Ovary (tissue), 9 donors: ENCODE data around the gene SLC16A10. TPM values are rescaled to one million over a fixed set of nuclear protein-coding genes. Genes with fewer than 3 reads are reported as not detected.

Source experiments
- DNase-seq, 5 donors: peaks; one replicate each; pipeline ENCODE4 v3.0.0-alpha.2; 2019 to 2020
- H3K27ac ChIP-seq, 2 donors: fragments of 200-600 bp; one replicate each; pipeline versions ENCODE4 v1.5.1 to v1.8.0; 2019 to 2022
- H3K27me3 ChIP-seq: fragments of 200-600 bp; one replicate; pipeline ENCODE4 v1.8.0; 2022
- H3K36me3 ChIP-seq: fragments of 200-600 bp; sonication (generic); one replicate; pipeline ENCODE4 v1.5.1; 2019
- H3K4me1 ChIP-seq: one replicate; pipeline ENCODE4 v1.8.1; 2013; ENCODE audit warnings: mild to moderate bottlenecking, moderate library complexity; ENCODE audit not compliant: insufficient read depth
- H3K4me3 ChIP-seq: fragments of 200-600 bp; sonication (generic); one replicate; pipeline ENCODE4 v1.5.1; 2017
- H3K9me3 ChIP-seq, 2 donors: fragments of 200-600 bp in 1 of 2; sonication (generic) in 1 of 2; one replicate each; pipeline versions ENCODE4 v1.5.1 to v1.8.1; 2013 to 2019; ENCODE audit warnings: mild to moderate bottlenecking in 1 of 2, moderate library complexity in 1 of 2
- EP300 ChIP-seq: sonication (generic); formaldehyde crosslinking; IDR thresholded peaks from one replicate; pipeline ENCODE4 v1.6.1; 2017; ENCODE audit warnings: antibody characterized with exemption
- POLR2A ChIP-seq: fragments of 450-650 bp; IDR thresholded peaks from one replicate; pipeline ENCODE4 v1.6.1; 2017; ENCODE audit warnings: antibody characterized with exemption, mild to moderate bottlenecking, moderate library complexity
- WGBS, 3 donors: extraction: QIAGEN DNeasy Blood & Tissue Kit in 1 of 3; methylation state at CpG; one replicate each; pipeline versions ENCODE4 v1.1.5 to v1.1.7; 2013 to 2017; 5-methylcytosine and 5-hydroxymethylcytosine counted together
- intact Hi-C, 4 donors: fragments of 100-400 bp; cut with DNase I; formaldehyde crosslinking; loops; one replicate each; pipeline versions ENCODE4 v1.11.0 to v1.15.1; 2022 to 2023
- polyA plus RNA-seq, 2 donors: library from polyadenylated mRNA; stranded (reverse); fragments of 200-250 nt in 1 of 2; fragments of 350-450 nt in 1 of 2; fragmentation: Illumina TruSeq in 1 of 2; extraction: RNeasy Lipid Tissue Mini Kit (QIAGEN cat#74804) in 1 of 2; gene quantifications; one replicate each; pipeline ENCODE4 v1.2.3, GENCODE V29; 2013 to 2014
- total RNA-seq, 7 donors: library from RNA; depleted of rRNA in 2 of 7; stranded (reverse); fragments of >200 nt in 2 of 7; fragmentation: NEBNext Ultra II Directional in 3 of 7; extraction: Animal tissue kit (Norgen Biotek cat#: 25700) in 3 of 7; gene quantifications; one replicate each; pipeline versions ENCODE4 v1.1.0 to v1.2.4, GENCODE V29; 2016 to 2023
- TF ChIP-seq, protein P1 (sequence below), 3 donors: fragments of 450-650 bp in 2 of 3; fragments of 200-600 bp in 1 of 3; IDR thresholded peaks; one replicate each; pipeline versions ENCODE4 v1.5.1 to v1.8.0; 2016 to 2022; ENCODE audit warnings: antibody characterized with exemption in 3 of 3, mild to moderate bottlenecking in 1 of 3
- donor health status: DM: no; HTN: no; CAD: no; lungs with moderate emphysema.
- donor health status: DM: no; HTN: no; CAD: no.
- donor health status: Bipolar disorder and iron deficiency.
- donor health status: DM: yes; HTN: yes; CAD: no.
- donor health status: DM: no; HTN: no; CAD: no.
- donor health status: DM: yes; HTN: yes; CAD: no.

The SLC16A10 gene
- total and polyA plus RNA-seq, 9 donors = 0.80 to 10.8 (median 4.0) TPM

DNA sequence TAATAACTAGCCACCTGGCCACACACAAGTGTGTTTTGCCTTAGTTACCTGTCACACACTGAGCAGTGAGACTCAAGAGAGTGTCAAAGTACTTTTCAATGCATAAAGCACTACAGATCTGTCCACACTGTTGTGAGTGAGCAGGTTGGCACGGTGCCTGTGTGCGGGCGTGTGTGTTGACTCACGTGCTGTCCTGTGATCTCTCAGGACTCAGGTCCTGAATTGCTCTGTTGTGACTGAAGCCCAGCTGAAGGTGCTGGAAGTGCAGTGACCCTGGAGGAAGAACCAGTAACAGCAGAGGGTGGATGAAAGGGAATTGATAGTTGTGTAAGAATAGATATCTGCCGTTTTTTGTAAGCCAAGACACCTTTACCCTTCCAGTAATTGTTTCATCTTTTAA is 18.3 kb downstream of the SLC16A10 start:
- Histone ChIP-seq H3K4me1 (no peaks in the 10 kb centered on the region), H3K27me3 (no peaks in the 10 kb centered on the region), H3K27ac (no peak overlapping the region), H3K4me3 (no peak overlapping the region), H3K36me3 (no peaks in the 10 kb centered on the region), H3K9me3 (no peaks in the 10 kb centered on the region)
- TF ChIP-seq, protein P1, sequence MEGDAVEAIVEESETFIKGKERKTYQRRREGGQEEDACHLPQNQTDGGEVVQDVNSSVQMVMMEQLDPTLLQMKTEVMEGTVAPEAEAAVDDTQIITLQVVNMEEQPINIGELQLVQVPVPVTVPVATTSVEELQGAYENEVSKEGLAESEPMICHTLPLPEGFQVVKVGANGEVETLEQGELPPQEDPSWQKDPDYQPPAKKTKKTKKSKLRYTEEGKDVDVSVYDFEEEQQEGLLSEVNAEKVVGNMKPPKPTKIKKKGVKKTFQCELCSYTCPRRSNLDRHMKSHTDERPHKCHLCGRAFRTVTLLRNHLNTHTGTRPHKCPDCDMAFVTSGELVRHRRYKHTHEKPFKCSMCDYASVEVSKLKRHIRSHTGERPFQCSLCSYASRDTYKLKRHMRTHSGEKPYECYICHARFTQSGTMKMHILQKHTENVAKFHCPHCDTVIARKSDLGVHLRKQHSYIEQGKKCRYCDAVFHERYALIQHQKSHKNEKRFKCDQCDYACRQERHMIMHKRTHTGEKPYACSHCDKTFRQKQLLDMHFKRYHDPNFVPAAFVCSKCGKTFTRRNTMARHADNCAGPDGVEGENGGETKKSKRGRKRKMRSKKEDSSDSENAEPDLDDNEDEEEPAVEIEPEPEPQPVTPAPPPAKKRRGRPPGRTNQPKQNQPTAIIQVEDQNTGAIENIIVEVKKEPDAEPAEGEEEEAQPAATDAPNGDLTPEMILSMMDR (IDR thresholded peaks at IDR 0.05) = no peak
- TF ChIP-seq EP300 (no peak), POLR2A (no peak)
- intact Hi-C loops = no loop called here
- DNase-seq = peak; percentile 27 to 61 (median 32)
- WGBS, 3 donors = 8 to 22% (median 15%) methylated on average over 5 of the region's 5 CpGs

DNA sequence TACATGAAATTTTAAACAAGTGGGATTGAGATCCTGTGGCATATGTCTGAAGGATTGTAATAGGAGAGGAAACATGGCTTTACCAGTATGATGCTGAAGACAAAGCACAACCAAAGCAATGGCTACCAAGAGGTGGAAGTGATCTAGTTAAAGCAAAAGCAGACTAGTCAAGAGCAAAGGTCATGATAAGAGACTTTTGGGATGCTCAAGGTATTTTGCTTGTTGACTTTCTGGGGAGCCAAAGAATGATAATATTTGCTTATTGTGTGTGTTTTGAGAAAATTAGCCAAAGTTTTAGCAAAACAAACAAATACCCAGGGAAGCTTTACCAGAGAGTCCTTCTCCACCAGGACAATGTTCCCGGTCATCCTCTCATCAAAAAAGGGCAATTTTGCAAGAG is 20.3 kb downstream of the SLC16A10 start:
- no peaks in the 10 kb centered on the region for H3K9me3 ChIP-seq
- intact Hi-C loops = no loop called here
- no peaks in the 10 kb centered on the region for H3K36me3 ChIP-seq
- no peaks in the 10 kb centered on the region for H3K27me3 ChIP-seq
- TF ChIP-seq EP300 (no peak), POLR2A (no peak)
- TF ChIP-seq, protein P1 (IDR thresholded peaks at IDR 0.05) = no peak
- H3K4me1 ChIP-seq = no peaks in the 10 kb centered on the region
- no peak overlapping the region for H3K4me3 ChIP-seq
- 92 to 100% (median 98%) methylated on average over 1 of the region's 1 CpG for WGBS, 3 donors
- no peak overlapping the region for H3K27ac ChIP-seq
- DNase-seq = no peak

DNA sequence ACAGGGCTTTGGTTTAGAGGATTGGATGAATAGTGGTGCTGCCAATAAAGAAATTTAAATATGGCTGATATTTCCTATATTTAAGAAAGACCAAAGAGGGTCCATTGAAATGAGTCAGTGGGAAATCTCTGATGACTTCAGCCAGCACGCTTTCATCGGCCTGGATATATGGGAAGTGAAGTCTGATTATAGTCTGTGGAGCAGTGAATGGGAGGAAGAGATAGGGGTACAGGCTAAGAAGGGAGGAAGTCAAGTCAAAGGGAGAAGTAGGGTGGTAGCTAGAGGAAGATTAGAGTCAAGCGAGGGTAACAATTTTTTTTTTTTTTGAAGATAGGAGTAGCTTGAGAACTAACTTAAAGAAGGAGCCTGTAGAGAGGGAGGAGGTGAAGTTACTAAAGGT is 22.7 kb downstream of the SLC16A10 start:
- H3K4me3 ChIP-seq = no peak overlapping the region
- H3K27me3 ChIP-seq = no peaks in the 10 kb centered on the region
- no peak for DNase-seq
- intact Hi-C loops = no loop called here
- TF ChIP-seq, protein P1 (IDR thresholded peaks at IDR 0.05) = no peak
- no peak for TF ChIP-seq EP300
- TF ChIP-seq POLR2A = no peak
- no peaks in the 10 kb centered on the region for H3K4me1 ChIP-seq
- 89 to 90% (median 89%) methylated on average over 3 of the region's 3 CpGs for WGBS, 3 donors
- H3K9me3 ChIP-seq = no peaks in the 10 kb centered on the region
- no peaks in the 10 kb centered on the region for H3K36me3 ChIP-seq
- no peak overlapping the region for H3K27ac ChIP-seq

DNA sequence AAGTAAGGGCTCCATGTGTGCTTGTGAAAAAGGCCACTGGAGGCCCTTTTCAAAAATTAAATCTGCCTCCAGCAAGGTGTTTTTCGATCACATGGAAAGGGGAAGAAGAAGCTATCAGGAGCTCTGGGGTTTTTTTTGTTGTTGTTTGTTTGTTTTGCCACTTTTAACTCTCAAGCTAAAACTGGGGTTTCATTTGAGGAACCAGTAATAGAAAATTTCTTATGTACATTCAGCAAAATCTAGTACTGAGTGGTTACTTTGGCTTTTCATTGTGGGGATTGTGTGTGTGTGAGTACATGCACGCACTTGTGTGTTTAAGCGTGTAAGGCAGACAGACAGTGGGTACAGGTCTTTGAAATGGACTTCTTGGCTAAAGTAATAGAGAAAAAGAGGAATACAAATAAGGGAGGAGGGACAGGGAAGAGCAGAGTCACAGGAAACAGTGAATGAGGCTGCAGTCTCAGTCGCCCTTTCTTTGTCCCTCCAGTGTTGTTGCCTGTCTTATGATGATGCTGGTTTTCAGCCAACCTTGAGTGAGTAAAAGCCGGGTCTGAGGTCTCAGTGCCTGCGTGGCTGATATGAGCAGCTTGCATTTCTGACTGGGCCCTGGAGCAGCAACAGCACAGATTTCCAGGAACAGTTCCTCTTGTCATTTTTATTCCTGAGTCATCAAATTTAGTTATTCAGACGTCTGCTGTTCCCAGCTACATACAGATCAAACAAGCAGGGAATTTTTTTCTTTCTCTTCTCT is 26.2 kb downstream of the SLC16A10 start:
- intact Hi-C loops = no loop called here
- H3K27me3 ChIP-seq = no peaks in the 10 kb centered on the region
- DNase-seq = peak; percentile 21 to 38 (median 24)
- H3K4me1 ChIP-seq = no peaks in the 10 kb centered on the region
- 41 to 44% (median 42%) methylated on average over 7 of the region's 7 CpGs for WGBS, 3 donors
- H3K36me3 ChIP-seq = no peaks in the 10 kb centered on the region
- no peak overlapping the region for H3K4me3 ChIP-seq
- H3K27ac ChIP-seq = peak overlapping the region in 1 of 2 donors; percentile 31
- no peaks in the 10 kb centered on the region for H3K9me3 ChIP-seq
- TF ChIP-seq POLR2A (no peak), EP300 (no peak)
- TF ChIP-seq, protein P1 (IDR thresholded peaks at IDR 0.05) = no peak
